Esophagus squamous epithelium (tissue), 4 donors: ENCODE data around the gene C19orf44.

Experiments used
- POLR2A ChIP-seq, 4 donors: fragments of 450-650 bp; IDR thresholded peaks; one replicate each; pipeline ENCODE4 v1.6.1; 2017; ENCODE audit warnings: antibody characterized with exemption in 4 of 4, mild to moderate bottlenecking in 4 of 4, moderate library complexity in 3 of 4
- TF ChIP-seq, protein P1 (sequence below), 6 experiments: fragments of 450-650 bp in 4 of 6; fragments of 200-600 bp in 2 of 6; sonication (generic) in 2 of 6; IDR thresholded peaks; one replicate each; pipeline ENCODE4 v1.5.1; 2016 to 2019; ENCODE audit warnings: antibody characterized with exemption in 6 of 6, mild to moderate bottlenecking in 4 of 6, moderate library complexity in 4 of 6

DNA sequence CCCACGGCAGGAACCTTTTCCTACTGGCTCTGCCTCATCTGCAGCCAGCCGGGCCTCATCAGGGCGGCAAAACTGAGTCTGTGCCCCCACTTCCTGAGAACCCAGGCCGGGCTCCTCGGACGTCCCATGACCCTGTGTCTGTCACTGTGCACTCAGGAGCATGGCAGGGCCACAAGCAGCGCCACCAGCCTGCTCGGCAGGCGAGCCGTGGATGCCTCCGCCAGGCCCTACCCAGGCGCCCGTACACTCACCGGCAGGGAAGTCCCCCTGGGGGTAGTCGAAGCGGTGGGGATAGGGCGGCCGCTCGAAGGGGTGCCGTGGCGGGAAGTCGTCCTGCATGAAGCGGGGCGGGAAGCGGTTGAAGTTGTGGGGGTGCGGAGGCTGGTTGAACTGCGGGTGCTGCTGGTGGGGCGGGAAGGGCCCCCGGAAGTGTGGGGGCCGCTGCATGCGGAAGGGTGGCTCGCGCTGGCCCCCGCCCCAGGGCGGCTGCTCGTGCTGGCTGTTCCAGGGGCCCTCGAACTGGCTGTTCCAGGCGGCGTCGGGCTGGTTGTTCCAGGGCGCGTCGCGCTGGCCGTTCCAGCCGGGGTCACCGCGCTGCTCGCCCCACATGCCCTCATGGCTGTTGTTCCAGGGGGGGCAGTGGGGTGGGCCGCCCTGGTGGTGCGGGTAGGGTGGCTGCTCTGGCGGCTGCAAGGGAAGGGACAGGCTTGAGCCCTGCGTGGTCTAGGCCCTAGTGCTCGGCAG, 29.0 kb downstream of the C19orf44 start:
- TF ChIP-seq POLR2A (IDR thresholded peaks at IDR 0.05): no peak
- TF ChIP-seq, protein P1, sequence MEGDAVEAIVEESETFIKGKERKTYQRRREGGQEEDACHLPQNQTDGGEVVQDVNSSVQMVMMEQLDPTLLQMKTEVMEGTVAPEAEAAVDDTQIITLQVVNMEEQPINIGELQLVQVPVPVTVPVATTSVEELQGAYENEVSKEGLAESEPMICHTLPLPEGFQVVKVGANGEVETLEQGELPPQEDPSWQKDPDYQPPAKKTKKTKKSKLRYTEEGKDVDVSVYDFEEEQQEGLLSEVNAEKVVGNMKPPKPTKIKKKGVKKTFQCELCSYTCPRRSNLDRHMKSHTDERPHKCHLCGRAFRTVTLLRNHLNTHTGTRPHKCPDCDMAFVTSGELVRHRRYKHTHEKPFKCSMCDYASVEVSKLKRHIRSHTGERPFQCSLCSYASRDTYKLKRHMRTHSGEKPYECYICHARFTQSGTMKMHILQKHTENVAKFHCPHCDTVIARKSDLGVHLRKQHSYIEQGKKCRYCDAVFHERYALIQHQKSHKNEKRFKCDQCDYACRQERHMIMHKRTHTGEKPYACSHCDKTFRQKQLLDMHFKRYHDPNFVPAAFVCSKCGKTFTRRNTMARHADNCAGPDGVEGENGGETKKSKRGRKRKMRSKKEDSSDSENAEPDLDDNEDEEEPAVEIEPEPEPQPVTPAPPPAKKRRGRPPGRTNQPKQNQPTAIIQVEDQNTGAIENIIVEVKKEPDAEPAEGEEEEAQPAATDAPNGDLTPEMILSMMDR (IDR thresholded peaks at IDR 0.05): no peak
